Thyroid gland (tissue), 4 donors: ENCODE measurements around the gene CHST11.
A peak's percentile ranks its signal among the peaks of the same experiment; 100 is the strongest.

Experiments
- POLR2A ChIP-seq, 2 donors: fragments of 450-650 bp; IDR thresholded peaks; one replicate each; pipeline ENCODE4 v1.6.1; 2017; ENCODE audit warnings: antibody characterized with exemption in 2 of 2, mild to moderate bottlenecking in 2 of 2, moderate library complexity in 1 of 2
- TF ChIP-seq, protein P1 (sequence below), 6 experiments: fragments of 200-600 bp in 3 of 6; fragments of 450-650 bp in 3 of 6; sonication (generic) in 3 of 6; IDR thresholded peaks; one replicate each; pipeline ENCODE4 v1.5.1; 2016 to 2019; ENCODE audit warnings: antibody characterized with exemption in 6 of 6, mild to moderate bottlenecking in 2 of 6, inconsistent platforms in 1 of 6, moderate library complexity in 1 of 6

- TF ChIP-seq, protein P1, sequence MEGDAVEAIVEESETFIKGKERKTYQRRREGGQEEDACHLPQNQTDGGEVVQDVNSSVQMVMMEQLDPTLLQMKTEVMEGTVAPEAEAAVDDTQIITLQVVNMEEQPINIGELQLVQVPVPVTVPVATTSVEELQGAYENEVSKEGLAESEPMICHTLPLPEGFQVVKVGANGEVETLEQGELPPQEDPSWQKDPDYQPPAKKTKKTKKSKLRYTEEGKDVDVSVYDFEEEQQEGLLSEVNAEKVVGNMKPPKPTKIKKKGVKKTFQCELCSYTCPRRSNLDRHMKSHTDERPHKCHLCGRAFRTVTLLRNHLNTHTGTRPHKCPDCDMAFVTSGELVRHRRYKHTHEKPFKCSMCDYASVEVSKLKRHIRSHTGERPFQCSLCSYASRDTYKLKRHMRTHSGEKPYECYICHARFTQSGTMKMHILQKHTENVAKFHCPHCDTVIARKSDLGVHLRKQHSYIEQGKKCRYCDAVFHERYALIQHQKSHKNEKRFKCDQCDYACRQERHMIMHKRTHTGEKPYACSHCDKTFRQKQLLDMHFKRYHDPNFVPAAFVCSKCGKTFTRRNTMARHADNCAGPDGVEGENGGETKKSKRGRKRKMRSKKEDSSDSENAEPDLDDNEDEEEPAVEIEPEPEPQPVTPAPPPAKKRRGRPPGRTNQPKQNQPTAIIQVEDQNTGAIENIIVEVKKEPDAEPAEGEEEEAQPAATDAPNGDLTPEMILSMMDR (IDR thresholded peaks at IDR 0.05): peak in 4 of 6 experiments; percentile 16 to 45 (median 39)
- no peak for TF ChIP-seq POLR2A (IDR thresholded peaks at IDR 0.05)
These were observed 400 bp downstream of the CHST11 start for GRCh38 chr12:104456950-104457745.
